Measurements from ENCODE around the gene FAM135A. TPM values are rescaled to one million over a fixed set of nuclear protein-coding genes. Genes with fewer than 3 reads are reported as not detected.

Gene FAM135A
- total and polyA plus RNA-seq, 8 donors = 7.5 to 14.4 (median 8.4) TPM

- FAIRE-seq = no peak
- 71 to 73% methylated on average over 4 of the region's 4 CpGs for WGBS, 2 donors
These were observed 33.8 kb upstream of the FAM135A start for GRCh38 chr6:70379473-70380013.

GRCh38 chr6:70380252-70380651 lies 33.1 kb upstream of the FAM135A start:
- ATAC-seq (no peak), FAIRE-seq (no peak), DNase-seq (no peak)
- H3K9me3 ChIP-seq = no peaks in the 10 kb centered on the region
- no peak for TF ChIP-seq CTCF (IDR thresholded peaks at IDR 0.05)
- no peaks in the 10 kb centered on the region for H3K4me1 ChIP-seq
- H3K27ac ChIP-seq = no peak overlapping the region
- no peaks in the 10 kb centered on the region for H3K27me3 ChIP-seq
- H3K4me3 ChIP-seq = no peak overlapping the region
- H3K36me3 ChIP-seq = no peaks in the 10 kb centered on the region
- 92 to 94% methylated on average over 5 of the region's 5 CpGs for WGBS, 2 donors
- intact Hi-C loops (cut with DNase I) = no loop called here

More at GRCh38 chr6:70379473-70380013, 33.8 kb upstream of the FAM135A start:
- Histone ChIP-seq H3K27me3 (no peaks in the 10 kb centered on the region), H3K36me3 (no peaks in the 10 kb centered on the region), H3K9me3 (no peaks in the 10 kb centered on the region), H3K4me1 (no peaks in the 10 kb centered on the region), H3K4me3 (no peak overlapping the region), H3K27ac (no peak overlapping the region)
- ATAC-seq = no peak
- intact Hi-C loops (cut with DNase I) = no loop called here
- DNase-seq = no peak
- TF ChIP-seq CTCF (IDR thresholded peaks at IDR 0.05) = no peak

GRCh38 chr6:70380771-70381416 lies 32.4 kb upstream of the FAM135A start:
- WGBS, 2 donors = 92 to 94% methylated on average over 11 of the region's 11 CpGs
- DNase-seq = no peak
- intact Hi-C loops (cut with DNase I) = no loop called here

GRCh38 chr6:70381417-70381782 lies 31.9 kb upstream of the FAM135A start:
- 86 to 87% methylated on average over 5 of the region's 5 CpGs for WGBS, 2 donors
- DNase-seq (no peak), FAIRE-seq (no peak), ATAC-seq (no peak)
- no peaks in the 10 kb centered on the region for H3K4me1 ChIP-seq
- no peak for TF ChIP-seq CTCF (IDR thresholded peaks at IDR 0.05)
- H3K36me3 ChIP-seq = no peaks in the 10 kb centered on the region
- no peak overlapping the region for H3K27ac ChIP-seq
- H3K4me3 ChIP-seq = no peak overlapping the region
- H3K9me3 ChIP-seq = no peaks in the 10 kb centered on the region
- H3K27me3 ChIP-seq = no peaks in the 10 kb centered on the region
- intact Hi-C loops (cut with DNase I) = no loop called here

More at GRCh38 chr6:70380771-70381416, 32.4 kb upstream of the FAM135A start:
- no peak for FAIRE-seq
- H3K27ac ChIP-seq = no peak overlapping the region
- no peaks in the 10 kb centered on the region for H3K9me3 ChIP-seq
- H3K4me3 ChIP-seq = no peak overlapping the region
- no peaks in the 10 kb centered on the region for H3K4me1 ChIP-seq
- H3K36me3 ChIP-seq = no peaks in the 10 kb centered on the region
- no peaks in the 10 kb centered on the region for H3K27me3 ChIP-seq
- no peak for TF ChIP-seq CTCF (IDR thresholded peaks at IDR 0.05)
- ATAC-seq = no peak

GRCh38 chr6:70385901-70386300 lies 27.4 kb upstream of the FAM135A start:
- ATAC-seq = no peak
- intact Hi-C loops (cut with DNase I) = no loop called here
- H3K27ac ChIP-seq = no peak overlapping the region
- H3K4me1 ChIP-seq = no peaks in the 10 kb centered on the region
- H3K27me3 ChIP-seq = no peaks in the 10 kb centered on the region
- H3K36me3 ChIP-seq = no peaks in the 10 kb centered on the region
- no peak overlapping the region for H3K4me3 ChIP-seq
- FAIRE-seq = no peak
- TF ChIP-seq CTCF (IDR thresholded peaks at IDR 0.05) = no peak
- no peak for DNase-seq
- 74 to 83% methylated on average over 1 of the region's 1 CpG for WGBS, 2 donors
- H3K9me3 ChIP-seq = no peaks in the 10 kb centered on the region
